HG03135 (cell line): ENCODE data around the gene FBP2.

ENCODE experiments used
- ATAC-seq: cut with Tn5 transposase; IDR thresholded peaks from one replicate; pipeline ENCODE4 v1.9.1; 2021; ENCODE audit warnings: mild to moderate bottlenecking, moderate library complexity; ENCODE audit not compliant: unreplicated experiment

Gene FBP2

DNA sequence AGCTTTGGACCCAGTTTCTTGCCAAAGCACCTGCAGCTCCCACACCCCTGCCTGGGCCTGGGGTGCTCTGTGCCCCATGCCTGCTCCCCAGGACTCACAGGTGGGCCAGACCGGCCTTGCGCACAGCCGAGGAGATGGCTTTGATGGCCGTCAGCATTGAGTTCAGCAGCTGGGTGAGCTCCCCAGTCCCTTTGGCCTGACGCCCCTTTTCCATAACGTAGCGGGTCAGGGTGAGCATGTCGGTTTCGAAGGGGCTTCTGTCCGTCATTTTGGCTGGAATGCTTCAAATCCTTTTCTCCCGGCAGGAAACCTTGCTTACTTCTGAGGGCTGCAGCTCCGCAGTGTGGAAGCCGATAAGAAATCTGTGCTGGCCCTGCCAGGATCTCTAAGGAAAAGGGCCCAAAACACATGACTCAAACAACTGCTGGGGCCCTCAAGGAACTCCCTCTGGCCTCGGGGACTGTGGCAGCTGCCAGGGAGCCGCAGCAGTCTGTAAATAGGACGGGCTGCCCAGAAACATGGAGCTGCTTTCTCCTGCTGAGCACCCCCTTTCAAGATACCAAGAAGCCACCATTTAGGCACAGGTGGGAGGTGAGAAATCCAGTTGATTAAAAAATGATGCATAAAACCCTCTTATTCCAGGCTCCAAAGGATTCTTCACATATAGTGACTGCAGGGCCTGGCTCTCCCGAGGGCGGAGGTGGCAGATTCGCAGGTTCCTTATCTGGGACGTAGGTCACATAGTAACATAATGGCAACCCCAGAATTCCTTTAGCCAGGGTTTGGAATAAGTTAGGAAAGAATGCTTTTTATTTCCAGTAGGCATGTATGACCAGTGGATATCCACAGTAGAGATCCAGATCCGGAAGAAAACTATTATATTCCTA, at the start of gene FBP2:
Gene FBP2 (minus strand): TSS at position 366 of the 887 bp plus-strand sequence. CDS start 98 bp downstream, at position 268.
- no peak for ATAC-seq

DNA sequence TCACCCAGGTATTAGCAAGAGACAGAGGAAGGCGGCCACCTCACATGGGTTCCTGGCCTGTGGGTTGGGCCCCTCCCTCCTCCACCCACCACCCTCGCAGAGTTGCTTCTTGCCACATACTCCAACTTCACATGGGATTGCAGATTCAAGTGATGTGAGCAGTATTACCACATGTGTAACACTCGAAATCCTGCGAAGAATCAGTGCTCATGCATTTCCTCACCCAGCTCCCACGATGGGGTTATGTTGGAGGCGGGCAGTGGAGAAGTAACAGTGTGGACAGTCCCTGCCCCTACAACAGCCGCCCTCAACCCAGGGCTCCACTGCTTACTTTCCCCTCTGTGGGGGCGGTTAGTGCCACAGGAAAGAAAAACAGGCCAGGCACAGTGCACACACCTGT, 49.6 kb upstream of the FBP2 start:
- no peak for ATAC-seq

- no peak for ATAC-seq
Measured at GRCh38 chr9:94642501-94642900, 48.9 kb upstream of the FBP2 start.

DNA sequence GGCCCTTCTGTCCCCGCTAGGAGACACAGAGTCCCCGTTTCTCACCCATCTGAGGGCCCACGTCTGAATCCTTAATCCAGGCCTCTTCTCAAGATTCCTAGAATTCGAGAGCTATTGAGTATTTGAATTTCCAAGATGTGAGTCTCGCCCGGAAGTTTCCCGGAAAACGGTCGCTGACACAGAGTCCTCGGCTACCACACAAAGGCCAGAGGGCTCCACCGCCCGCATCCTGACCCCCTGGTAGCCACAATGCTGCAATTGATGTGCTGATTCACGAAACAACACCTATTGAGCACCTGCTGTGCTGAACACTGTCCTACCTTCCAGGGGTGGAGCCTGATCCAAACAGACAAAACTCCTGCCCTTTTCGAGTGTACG, 46.4 kb upstream of the FBP2 start:
- ATAC-seq: no peak

DNA sequence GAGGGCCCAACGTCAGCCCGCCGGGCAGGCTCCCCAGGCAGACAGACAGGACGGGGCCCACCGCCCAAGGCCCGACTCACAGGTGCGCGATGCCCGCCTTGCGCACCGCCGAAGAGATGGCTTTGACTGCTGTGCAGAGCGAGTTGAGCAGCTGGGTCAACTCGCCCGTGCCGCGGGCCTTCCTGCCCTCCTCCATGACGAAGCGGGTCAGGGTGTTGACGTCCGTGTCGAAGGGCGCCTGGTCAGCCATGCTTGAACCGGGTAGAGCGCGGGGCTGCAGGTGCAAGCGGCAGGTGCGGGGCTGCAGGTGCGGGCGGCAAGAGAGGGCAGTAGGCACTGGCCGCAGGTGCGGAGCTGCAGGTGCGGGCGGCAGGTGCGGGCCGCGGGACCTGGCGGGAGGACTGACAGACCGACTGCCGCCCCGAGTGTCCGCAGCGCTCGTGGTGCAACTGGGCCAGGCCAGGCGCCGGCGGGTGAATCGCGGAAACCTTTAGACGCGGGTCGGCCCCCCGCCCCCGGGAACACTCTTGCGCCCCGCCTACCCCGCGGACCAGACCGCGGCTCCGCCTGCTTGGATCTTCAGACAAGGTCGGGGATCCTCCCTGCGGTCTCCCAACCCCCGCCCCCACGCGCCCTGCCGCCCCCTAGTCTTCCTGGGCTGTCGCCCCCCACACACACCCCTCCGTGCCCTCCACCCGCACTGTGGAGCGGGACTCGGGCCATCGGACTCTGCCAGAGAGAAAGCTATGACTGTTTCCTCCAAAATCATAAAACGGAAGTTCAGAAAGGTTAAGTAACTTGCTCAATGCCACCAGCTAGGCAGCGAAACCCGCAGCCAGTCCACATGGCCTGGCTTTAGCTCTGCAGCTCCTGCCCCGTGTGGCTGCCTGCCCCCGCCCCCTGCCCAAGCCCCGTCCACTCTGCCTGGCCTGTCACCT, 45.7 kb upstream of the FBP2 start, which contains the start of gene FBP1:
Gene FBP1 (minus strand): TSS at position 458 of the 938 bp plus-strand sequence. CDS start 208 bp downstream, at position 250.
- ATAC-seq: no peak

DNA sequence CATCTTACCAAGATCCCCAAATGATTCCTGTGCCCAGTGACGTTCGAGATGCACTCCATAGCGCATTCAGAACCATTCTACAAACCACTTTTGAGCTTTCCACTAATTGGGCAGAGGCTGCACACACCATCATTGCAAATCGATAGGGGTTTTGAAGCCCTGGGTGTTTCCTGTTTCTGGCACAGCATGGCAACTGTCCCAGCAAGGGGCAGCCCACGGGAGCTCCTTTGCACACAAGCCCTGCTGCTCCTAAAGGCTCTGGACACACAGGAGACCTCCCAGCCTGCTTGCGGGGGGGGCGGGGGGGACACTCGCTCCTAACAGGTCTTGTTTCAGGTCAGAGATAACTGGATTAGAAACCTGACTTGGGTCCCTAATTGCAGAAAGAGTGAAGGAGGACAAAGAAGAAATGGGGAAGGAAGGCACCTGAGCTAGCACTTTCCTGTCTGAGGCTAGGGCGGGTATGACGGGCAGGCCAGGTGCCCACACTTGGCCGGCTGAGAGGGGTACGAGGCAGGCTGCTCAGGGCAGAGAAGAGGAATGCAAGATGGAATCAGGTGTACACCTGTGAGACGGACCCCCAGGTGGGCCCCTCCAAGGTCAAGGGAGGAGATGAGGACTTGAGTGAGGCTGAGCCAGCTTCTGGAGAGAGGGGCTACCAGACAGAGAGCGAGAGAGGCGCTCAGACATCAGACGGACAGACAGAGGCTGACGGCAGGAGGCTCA, 44.9 kb upstream of the FBP2 start:
- ATAC-seq: no peak

DNA sequence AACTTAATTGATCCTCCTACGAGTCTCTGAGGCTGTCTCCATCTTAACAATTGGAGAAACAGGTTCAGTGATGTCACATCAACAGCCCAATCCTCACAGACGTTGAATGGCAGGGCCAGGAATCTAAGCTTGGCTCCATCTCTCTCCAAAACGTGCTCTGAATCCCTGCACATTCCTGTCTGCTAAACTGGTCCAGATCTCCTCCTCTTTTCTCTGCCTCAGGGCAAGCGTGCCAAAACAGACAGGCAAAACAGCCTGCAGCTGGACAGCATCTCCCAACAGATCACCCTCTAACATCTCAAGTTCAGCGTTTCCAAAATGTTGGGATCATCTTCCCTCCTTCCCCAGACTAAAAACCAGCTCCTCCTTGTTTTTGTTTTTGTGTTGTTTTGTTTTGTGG, 39.1 kb upstream of the FBP2 start:
- ATAC-seq: no peak

GRCh38 chr9:94631599-94631998, 38.0 kb upstream of the FBP2 start:
- ATAC-seq: no peak

DNA sequence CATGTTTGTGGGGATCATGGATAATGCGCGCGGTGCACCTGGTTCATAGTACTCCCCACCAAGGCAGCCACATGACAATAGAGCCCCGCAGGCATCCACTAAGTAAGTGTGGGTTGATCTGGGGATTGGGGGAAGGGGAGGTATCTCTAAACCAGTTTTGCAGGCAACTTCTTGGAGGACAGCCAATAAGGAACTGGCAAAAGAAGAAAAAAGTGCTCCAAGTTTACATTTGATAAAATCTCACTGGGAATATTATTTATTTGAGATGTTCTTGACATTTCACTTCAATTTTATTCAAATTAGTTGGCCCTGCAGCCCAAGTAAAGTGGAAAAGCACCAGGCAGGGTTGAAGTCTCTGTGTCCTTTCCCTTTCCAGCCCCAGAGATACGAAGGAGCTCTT, 37.2 kb upstream of the FBP2 start:
- ATAC-seq: no peak

DNA sequence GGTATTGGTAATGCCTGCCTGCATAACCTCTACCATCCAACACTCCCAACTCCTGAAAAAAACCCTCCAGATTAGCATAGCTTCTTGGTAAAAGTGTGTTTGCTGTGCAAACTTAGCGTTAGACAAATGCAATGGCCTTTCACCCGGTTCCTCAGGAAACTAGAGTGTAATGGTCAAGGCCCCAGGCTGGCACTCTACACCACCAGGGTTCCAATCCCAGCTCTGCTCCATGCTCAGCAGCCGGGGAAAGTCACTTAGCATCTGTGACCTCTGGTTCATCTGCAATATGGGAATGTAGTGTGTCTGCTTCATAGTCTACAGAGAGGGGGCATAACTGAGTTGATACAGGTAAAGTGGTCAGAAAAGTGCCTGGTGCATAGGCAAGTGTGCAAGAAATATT, 36.7 kb upstream of the FBP2 start:
- ATAC-seq: no peak

DNA sequence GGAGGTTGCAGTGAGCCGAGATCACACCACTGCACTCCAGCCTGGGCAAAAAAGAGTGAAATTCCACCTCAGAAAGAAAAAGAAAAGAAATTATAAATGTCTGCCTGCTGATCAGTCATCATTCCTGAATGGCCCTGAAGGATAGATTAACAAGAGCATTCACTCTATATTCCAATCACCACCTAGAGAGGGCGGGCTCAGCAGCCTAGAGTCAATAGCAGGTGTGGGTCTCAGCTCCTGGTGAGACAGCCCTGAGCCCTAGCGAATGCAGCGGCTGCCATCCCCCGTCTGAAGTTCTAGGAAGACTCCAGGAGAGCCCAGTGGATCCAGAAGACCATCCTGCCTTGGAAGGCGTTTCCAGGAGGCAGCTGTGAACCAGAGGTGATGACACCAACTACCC, 33.7 kb upstream of the FBP2 start:
- ATAC-seq: no peak

DNA sequence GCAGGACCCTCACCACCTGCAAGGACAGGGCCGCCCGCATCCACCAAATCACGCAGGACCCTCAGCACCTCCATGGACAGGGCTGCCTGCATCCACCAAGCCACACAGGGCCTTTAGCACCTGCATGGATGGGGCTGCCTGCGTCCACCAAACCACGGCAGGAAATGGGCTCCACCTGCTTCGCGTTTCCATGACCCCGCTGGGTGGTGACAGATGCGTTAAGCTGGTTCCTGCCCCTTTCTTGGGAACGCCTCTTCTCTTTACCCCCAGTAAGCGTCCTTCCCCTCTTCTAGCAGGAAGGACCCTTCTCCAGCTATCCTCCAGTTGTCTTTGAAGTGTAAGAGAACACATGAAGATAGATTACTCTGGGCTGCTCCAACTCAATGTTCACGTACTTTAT, 32.2 kb upstream of the FBP2 start:
- ATAC-seq: no peak

DNA sequence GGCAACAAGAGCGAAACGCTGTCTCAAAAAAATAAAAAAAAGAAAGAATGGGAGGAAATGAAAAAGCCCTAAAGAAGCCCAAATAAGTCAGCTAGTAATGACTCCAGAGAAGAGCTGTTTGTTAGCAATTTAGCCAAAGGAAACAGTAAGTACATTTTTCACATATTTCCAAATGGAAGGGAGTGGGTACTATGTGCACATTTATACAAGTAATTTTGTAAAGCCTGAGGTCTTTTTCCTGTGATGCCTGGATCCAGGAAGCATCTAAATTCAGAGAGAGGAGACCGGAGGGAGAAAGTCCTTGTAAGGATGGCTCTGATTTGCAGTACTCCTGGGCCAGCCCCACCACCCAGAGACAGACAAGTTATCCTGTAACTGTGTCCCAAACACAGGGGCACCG, 31.0 kb upstream of the FBP2 start:
- no peak for ATAC-seq

GRCh38 chr9:94623253-94623652, 29.6 kb upstream of the FBP2 start:
- ATAC-seq: no peak

- ATAC-seq: no peak
Measured at GRCh38 chr9:94622087-94622800, 28.6 kb upstream of the FBP2 start.

- no peak for ATAC-seq
Measured at GRCh38 chr9:94619026-94619425, 25.4 kb upstream of the FBP2 start.

GRCh38 chr9:94613003-94613402, 19.4 kb upstream of the FBP2 start:
- no peak for ATAC-seq

DNA sequence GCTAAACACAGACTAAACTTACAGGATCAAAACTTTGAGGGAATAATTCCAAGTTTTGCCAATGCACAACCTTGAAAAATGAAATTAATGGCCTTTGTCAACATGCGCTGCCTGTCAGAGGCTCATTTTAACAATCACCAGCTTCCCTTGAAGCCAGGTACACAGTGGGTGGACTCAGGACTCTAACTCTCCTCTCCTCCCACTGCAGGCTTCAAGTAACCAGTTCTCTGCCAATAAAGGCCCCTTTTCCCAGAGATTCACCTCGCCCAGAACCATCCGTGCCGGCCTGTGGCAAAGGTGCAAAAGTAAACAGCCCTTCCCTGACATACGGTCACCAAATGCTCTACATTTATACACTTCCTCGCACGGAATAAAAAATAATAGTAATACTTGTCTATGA, 18.4 kb upstream of the FBP2 start:
- no peak for ATAC-seq

- no peak for ATAC-seq
Measured at GRCh38 chr9:94611638-94612068, 18.0 kb upstream of the FBP2 start.

DNA sequence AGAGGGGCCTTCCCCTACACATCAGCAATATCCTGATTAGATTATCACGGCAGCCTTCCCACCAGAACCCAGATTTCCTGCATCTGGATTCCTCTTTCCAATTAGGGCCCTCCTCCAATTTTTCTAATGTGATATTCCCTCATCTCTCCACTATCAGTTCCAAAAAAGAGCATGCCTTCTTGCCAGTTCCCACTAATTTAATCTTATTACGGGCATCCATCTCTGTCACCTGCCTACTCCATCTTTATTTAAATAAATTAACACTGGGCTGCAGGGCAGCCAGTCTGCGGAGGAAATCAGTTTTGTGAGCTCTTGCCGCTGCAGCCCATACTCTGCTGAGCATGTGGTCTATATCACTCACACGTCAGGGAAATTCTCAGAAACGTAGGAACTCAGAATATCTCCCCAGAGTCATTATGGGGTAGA, 16.6 kb upstream of the FBP2 start:
- no peak for ATAC-seq

- no peak for ATAC-seq
Measured at GRCh38 chr9:94607423-94607691, 13.7 kb upstream of the FBP2 start.
